ENCODE measurements around the gene FAM53A.

DNA sequence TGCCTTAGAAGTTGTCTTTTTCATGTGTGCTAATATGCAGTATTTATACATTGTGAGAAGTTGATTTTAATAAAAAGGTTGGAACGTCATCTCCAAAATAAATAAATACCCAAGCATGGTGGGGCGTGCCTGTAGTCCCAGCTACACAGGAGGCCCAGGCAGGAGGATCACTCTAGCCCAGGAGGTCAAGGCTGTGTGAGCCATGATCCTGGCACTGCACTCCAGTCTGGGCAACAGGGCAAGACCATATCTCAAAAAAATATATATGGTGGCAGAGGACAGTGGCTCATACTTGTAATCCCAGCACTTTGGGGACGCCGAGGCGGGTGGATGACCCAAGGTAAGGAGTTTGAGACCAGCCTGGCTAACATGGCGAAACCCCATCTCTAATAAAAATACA, 21.6 kb upstream of the FAM53A start:
- no peak for TF ChIP-seq EZH2 (IDR thresholded peaks at IDR 0.05; ENCODE audit: borderline replicate concordance, low read depth, low read length, poor library complexity, severe bottlenecking)
- TF ChIP-seq, protein P1, sequence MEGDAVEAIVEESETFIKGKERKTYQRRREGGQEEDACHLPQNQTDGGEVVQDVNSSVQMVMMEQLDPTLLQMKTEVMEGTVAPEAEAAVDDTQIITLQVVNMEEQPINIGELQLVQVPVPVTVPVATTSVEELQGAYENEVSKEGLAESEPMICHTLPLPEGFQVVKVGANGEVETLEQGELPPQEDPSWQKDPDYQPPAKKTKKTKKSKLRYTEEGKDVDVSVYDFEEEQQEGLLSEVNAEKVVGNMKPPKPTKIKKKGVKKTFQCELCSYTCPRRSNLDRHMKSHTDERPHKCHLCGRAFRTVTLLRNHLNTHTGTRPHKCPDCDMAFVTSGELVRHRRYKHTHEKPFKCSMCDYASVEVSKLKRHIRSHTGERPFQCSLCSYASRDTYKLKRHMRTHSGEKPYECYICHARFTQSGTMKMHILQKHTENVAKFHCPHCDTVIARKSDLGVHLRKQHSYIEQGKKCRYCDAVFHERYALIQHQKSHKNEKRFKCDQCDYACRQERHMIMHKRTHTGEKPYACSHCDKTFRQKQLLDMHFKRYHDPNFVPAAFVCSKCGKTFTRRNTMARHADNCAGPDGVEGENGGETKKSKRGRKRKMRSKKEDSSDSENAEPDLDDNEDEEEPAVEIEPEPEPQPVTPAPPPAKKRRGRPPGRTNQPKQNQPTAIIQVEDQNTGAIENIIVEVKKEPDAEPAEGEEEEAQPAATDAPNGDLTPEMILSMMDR (conservative IDR thresholded peaks at IDR 0.05; ENCODE audit: low read depth, low read length) = no peak
